K562 (cell line): ENCODE results near the gene ARF4. TPM values are rescaled to one million over a fixed set of nuclear protein-coding genes. Genes with fewer than 3 reads are reported as not detected.

ENCODE experiments used
- ATAC-seq: fragments of 200-7000 bp; cut with Tn5 transposase; 3 replicates; pipeline ENCODE4 v1.9.1; 2020; ENCODE audit warnings: moderate library complexity
- BruUV-seq: library from RNA; stranded (reverse); fragments of 400-500 nt; replicated peaks from 2 replicates; lab custom pipeline; 2021; lab: Mats Ljungman, UMichigan
- CTCF ChIA-PET: fragments of 300-600 bp; formaldehyde crosslinking; extraction: SDS; loops from one replicate; lab custom pipeline; 2021; ENCODE audit warnings: low intra/inter-chr PET ratio; lab: Yijun Ruan, JAX
- POLR2A ChIA-PET: fragments of 300-600, 350-650 bp; sonication (Branson Sonifier 250); formaldehyde crosslinking; extraction: SDS; loops from one replicate; lab custom pipeline; 2021; ENCODE audit warnings: antibody characterized with exemption, inconsistent platforms; lab: Yijun Ruan, JAX
- DNase-seq, 4 experiments: peaks; one replicate each; pipeline versions ENCODE4 v3.0.0 to v3.0.0-alpha.2; 2011 to 2018; ENCODE audit warnings: low spot score in 3 of 4, mixed read lengths in 3 of 4; ENCODE audit errors: extremely low read depth in 1 of 4
- FAIRE-seq: peaks from 2 replicates; lab custom pipeline; 2011; peaks lifted over from hg19 to GRCh38; lab: Jason Lieb, UNC
- H2AFZ ChIP-seq: 2 replicates; pipeline ENCODE4 v1.6.0; 2011; ENCODE audit warnings: low read depth, low read length, control low read depth, inconsistent platforms
- H3K27ac ChIP-seq: fragments of 200-600 bp; 3 replicates; pipeline ENCODE4 v1.8.0; 2011; ENCODE audit warnings: low read depth, mild to moderate bottlenecking, control low read depth, inconsistent platforms, low read length, moderate library complexity, mixed read lengths; ENCODE audit errors: extremely low read depth
- H3K27me3 ChIP-seq, 2 experiments: fragments of 300-600 bp in 1 of 2; 2 replicates in 1 of 2; 3 replicates in 1 of 2; pipeline versions ENCODE4 v1.6.0 to v1.8.0; 2011; ENCODE audit warnings: inconsistent platforms in 2 of 2, low read length in 2 of 2, mild to moderate bottlenecking in 1 of 2, mixed read lengths in 1 of 2, moderate library complexity in 1 of 2; ENCODE audit not compliant: control insufficient read depth in 2 of 2, insufficient read depth in 2 of 2
- H3K36me3 ChIP-seq: fragments of 300-600 bp; 3 replicates; pipeline ENCODE4 v1.8.0; 2011; ENCODE audit warnings: mild to moderate bottlenecking, low read length, inconsistent platforms; ENCODE audit not compliant: control insufficient read depth, insufficient read depth
- H3K4me1 ChIP-seq, 2 experiments: fragments of 200-600 bp in 1 of 2; replicated peaks in 1 of 2; 2 replicates in 1 of 2; 3 replicates in 1 of 2; pipeline versions ENCODE4 v1.5.1 to v1.8.0; 2011; ENCODE audit warnings: inconsistent platforms in 2 of 2, low read length in 2 of 2, mild to moderate bottlenecking in 1 of 2, mixed read lengths in 1 of 2, moderate library complexity in 1 of 2; ENCODE audit not compliant: control insufficient read depth in 2 of 2, insufficient read depth in 2 of 2
- H3K4me2 ChIP-seq: 2 replicates; pipeline ENCODE4 v1.6.1; 2011; ENCODE audit warnings: low read length, control low read depth, inconsistent platforms, mixed read lengths; ENCODE audit not compliant: insufficient read depth
- H3K4me3 ChIP-seq: fragments of 200-600 bp; sonication (generic), shearing (Covaris generic); 2 replicates; pipeline ENCODE4 v1.5.1; 2016; ENCODE audit warnings: control low read depth, inconsistent platforms
- H3K79me2 ChIP-seq: fragments of 200-600 bp; 3 replicates; pipeline ENCODE4 v1.8.0; 2011; ENCODE audit warnings: low read length, inconsistent platforms; ENCODE audit not compliant: control insufficient read depth, insufficient read depth
- H3K9ac ChIP-seq, 2 experiments: 2 replicates each; pipeline versions ENCODE4 v1.6.0 to v1.6.1; 2011; ENCODE audit warnings: low read depth in 2 of 2, low read length in 2 of 2, control low read depth in 1 of 2, inconsistent platforms in 1 of 2, mild to moderate bottlenecking in 1 of 2, mixed read lengths in 1 of 2; ENCODE audit not compliant: insufficient read depth in 1 of 2
- H3K9me1 ChIP-seq: one replicate; pipeline ENCODE4 v1.6.0; 2011; ENCODE audit warnings: inconsistent platforms, mild to moderate bottlenecking, low read length, moderate library complexity; ENCODE audit not compliant: control insufficient read depth, insufficient read depth
- H3K9me3 ChIP-seq: replicated peaks from 2 replicates; pipeline ENCODE4 v1.5.1; 2011; ENCODE audit warnings: low read depth, low read length, inconsistent platforms; ENCODE audit not compliant: control insufficient read depth, insufficient read depth
- H4K20me1 ChIP-seq: replicated peaks from 2 replicates; pipeline ENCODE4 v1.6.1; 2011; ENCODE audit warnings: low read length, inconsistent platforms, mixed read lengths; ENCODE audit not compliant: control insufficient read depth, insufficient read depth
- CHD4 ChIP-seq: fragments of 200-600 bp; sonication (generic); IDR thresholded peaks from 3 replicates; pipeline ENCODE4 v1.6.1; 2012; ENCODE audit warnings: low read depth, mild to moderate bottlenecking, mixed read lengths, low read length, inconsistent platforms; ENCODE audit not compliant: insufficient read depth, insufficient replicate concordance, poor library complexity, severe bottlenecking
- COPS2 ChIP-seq: fragments of 450-650 bp; conservative IDR thresholded peaks from 2 replicates; pipeline ENCODE4 v1.6.1; 2016; ENCODE audit warnings: mild to moderate bottlenecking, moderate library complexity
- ETS2 ChIP-seq: IDR thresholded peaks from 2 replicates; pipeline ENCODE4 v1.6.1; 2016; ENCODE audit warnings: borderline replicate concordance, missing genetic modification characterization, mild to moderate bottlenecking, moderate library complexity, missing compliant biosample characterization; ENCODE audit not compliant: poor library complexity, severe bottlenecking
- ETV5 ChIP-seq: sonication (generic); formaldehyde crosslinking; IDR thresholded peaks from 2 replicates; pipeline ENCODE4 v1.4.0; 2020; ENCODE audit warnings: low read depth, mild to moderate bottlenecking, missing genetic modification reagents
- SMAD2 ChIP-seq: fragments of 150-350 bp; IDR thresholded peaks from 2 replicates; pipeline ENCODE4 v1.6.1; 2014; ENCODE audit warnings: low read depth, mild to moderate bottlenecking, low read length
- SPI1 ChIP-seq: IDR thresholded peaks from 2 replicates; pipeline ENCODE4 v1.6.1; 2011; ENCODE audit warnings: low read depth, low read length, control low read depth, borderline replicate concordance
- SRSF7 ChIP-seq: fragments of 200-400 bp; formaldehyde crosslinking; optimal IDR thresholded peaks from 2 replicates; pipeline ENCODE3; 2017; ENCODE audit warnings: mild to moderate bottlenecking, low read depth, low read length
- ZNF41 ChIP-seq: fragments of 250-450 bp; sonication (Bioruptor Pico); conservative IDR thresholded peaks from 2 replicates; pipeline ENCODE4 v1.4.0; 2020; ENCODE audit warnings: mild to moderate bottlenecking
- WGBS: fragments of 100-300 bp; shearing (Covaris generic); methylation state at CpG from one replicate; pipeline ENCODE4 v1.1.6; 2016; ENCODE audit warnings: low coverage, mixed read lengths; ENCODE audit not compliant: insufficient coverage; ENCODE audit errors: missing lambda C conversion rate; 5-methylcytosine and 5-hydroxymethylcytosine counted together
- in situ Hi-C: fragments of 300-500 bp; cut with MboI; formaldehyde crosslinking; loops from 4 replicates; pipeline ENCODE4 v1.15.0; 2018; ENCODE audit warnings: inconsistent platforms, mixed read lengths
- intact Hi-C: fragments of 100-400 bp; cut with micrococcal nuclease; formaldehyde crosslinking; loops from 2 replicates; pipeline ENCODE4 v1.14.2; 2022
- polyA plus RNA-seq, 8 experiments: library from polyadenylated mRNA; depleted of rRNA in 4 of 8; stranded (reverse) in 5 of 8; unstranded in 3 of 8; fragments of >200 nt; fragmentation: Nextera tagmentation in 2 of 8; fragmentation: Illumina TruSeq in 1 of 8; extraction: Ambion mirVana in 2 of 8; extraction: Trizol in 1 of 8; gene quantifications; 2 replicates each; pipeline versions ENCODE4 v1.2.1 to v1.2.3, GENCODE V29; 2011 to 2014; ENCODE audit warnings: inconsistent platforms in 1 of 8, missing spikeins in 1 of 8
- total RNA-seq, 7 experiments: library from RNA; depleted of rRNA in 6 of 7; stranded (reverse); fragments of >200 nt in 6 of 7; fragmentation: Illumina TruSeq in 2 of 7; extraction: Trizol in 2 of 7; gene quantifications; 2 replicates each; pipeline versions ENCODE4 v1.2.1 to v1.2.3, GENCODE V29; 2011 to 2021; ENCODE audit warnings: low replicate concordance in 1 of 7
- TF ChIP-seq, protein P1 (sequence below): fragments of 450-650 bp; IDR thresholded peaks from 2 replicates; pipeline ENCODE4 v1.6.1; 2014; ENCODE audit warnings: low read depth, mild to moderate bottlenecking, moderate library complexity, borderline replicate concordance
- TF ChIP-seq, protein P2 (sequence below): sonication (generic); formaldehyde crosslinking; IDR thresholded peaks from 2 replicates; pipeline ENCODE4 v1.8.0; 2022; ENCODE audit warnings: mild to moderate bottlenecking, low read depth, missing genetic modification reagents
- TF ChIP-seq, protein P3 (sequence below): fragments of 450-650 bp; IDR thresholded peaks from 2 replicates; pipeline ENCODE4 v1.6.1; 2016; ENCODE audit warnings: missing biosample characterization, missing genetic modification characterization
- TF ChIP-seq, protein P4 (sequence below), 2 experiments: fragments of 250-450 bp in 1 of 2; fragments of 450-650 bp in 1 of 2; sonication (Bioruptor Pico) in 1 of 2; IDR thresholded peaks; 2 replicates each; pipeline versions ENCODE4 v1.6.1 to v1.8.0; 2016 to 2021; ENCODE audit warnings: mild to moderate bottlenecking in 2 of 2, moderate library complexity in 2 of 2, missing compliant biosample characterization in 1 of 2, missing genetic modification characterization in 1 of 2
- TF ChIP-seq, protein P5 (sequence below), 3 experiments: IDR thresholded peaks in 2 of 3; conservative IDR thresholded peaks in 1 of 3; 2 replicates each; pipeline ENCODE4 v1.5.1; 2011 to 2012; ENCODE audit warnings: low read length in 3 of 3, mild to moderate bottlenecking in 3 of 3, control low read depth in 2 of 3, improper control_type of control experiment in 1 of 3, inconsistent platforms in 1 of 3, low read depth in 1 of 3, mixed read lengths in 1 of 3, moderate library complexity in 1 of 3; ENCODE audit not compliant: insufficient read depth in 2 of 3

ARF4 gene
- total and polyA plus RNA-seq, 9 of the 15 experiments (the other 6 are each of a cell fraction or from before 2014, with no cell fraction given): 41.1 to 273 (median 83.8) TPM

DNA sequence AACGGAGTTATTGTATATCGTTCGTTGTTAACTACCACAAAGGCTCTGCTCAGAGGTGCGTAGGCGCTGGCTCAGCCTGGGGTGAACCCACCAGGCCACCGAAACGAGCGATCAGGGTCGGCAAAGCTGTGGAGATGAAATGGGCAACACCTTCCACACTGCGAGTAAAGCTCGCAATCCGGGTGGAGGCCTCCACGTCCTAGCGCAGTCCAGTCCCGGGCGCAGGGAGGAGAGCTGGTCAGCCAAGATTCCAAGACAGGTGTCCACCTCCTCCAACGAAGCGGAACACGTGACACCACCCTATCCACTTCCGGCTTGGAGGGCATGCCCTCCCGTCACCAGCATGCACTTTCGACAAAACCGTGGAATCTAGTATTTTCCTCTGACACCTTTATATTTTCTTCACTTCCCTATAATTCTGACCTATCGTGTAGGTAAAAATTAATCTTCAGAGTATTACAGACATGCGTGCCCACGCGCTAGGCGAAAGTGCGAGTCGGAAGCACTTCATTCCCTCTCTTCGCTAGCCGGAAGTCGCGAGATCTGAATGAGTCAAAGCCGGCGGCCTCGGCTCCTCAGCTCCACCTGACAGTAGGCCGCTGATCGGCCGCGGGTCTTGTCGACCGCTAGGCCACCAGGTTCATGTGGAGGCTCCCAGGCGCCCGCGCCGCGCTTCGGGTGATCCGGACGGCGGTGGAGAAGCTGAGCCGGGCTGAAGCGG, 41.2 kb downstream of the ARF4 start, which contains the start of gene PDE12:
Gene PDE12 (plus strand): TSS at position 537 of the 721 bp plus-strand sequence. CDS start 106 bp downstream, at position 643.
- Histone ChIP-seq H3K9ac (peak within 1 kb of the TSS; percentile 91 to 98), H3K4me1 (peaks cover 10 to 26% of the 10 kb centered on the region in 2 experiments; a peak in 4 of 5 replicates), H3K4me2 (peak within 1 kb of the TSS; percentile 94), H4K20me1 (0 out of 2 replicates have a peak, but pooled peaks cover 6% of the 10 kb centered on the region), H3K27ac (peak within 1 kb of the TSS; percentile 99), H2AFZ (peak within 1 kb of the TSS; percentile 100), H3K4me3 (peak within 1 kb of the TSS; percentile 70), H3K9me1 (no peaks in the 10 kb centered on the region), H3K9me3 (peaks cover 6% of the 10 kb centered on the region), H3K79me2 (peaks cover 43% of the 10 kb centered on the region), H3K27me3 (no peaks in the 10 kb centered on the region), H3K36me3 (peaks cover 17% of the 10 kb centered on the region)
- no TSS peak for BruUV-seq
- ATAC-seq (peak; percentile 91), DNase-seq (peak; percentile 65 to 89 (median 70)), FAIRE-seq (peak; percentile 92)
- in situ Hi-C loops (no loop called here), intact Hi-C loops (loop anchor here (2.0 kb wide), 1 partner anchor 41 kb away; the partner anchor contains the start of gene ARF4)
- ChIA-PET CTCF (no interaction called here), POLR2A (interaction anchor here (1.1 to 2.0 kb wide), 4 partner anchors 10 to 607 kb away, joined by 3 to 7 read pairs (median 3); partner anchors contain the start of gene ARF4)
- 21% methylated on average over 45 of the region's 54 CpGs for WGBS
- TF ChIP-seq CHD4 (no peak), ETV5 (CRISPR knock-in tag) (peak; percentile 97), ZNF41 (CRISPR knock-in tag) (no peak; the same call in 1 of the 2 replicates), ETS2 (tag) (no peak), COPS2 (no peak), SMAD2 (no peak), SRSF7 (no peak), SPI1 (no peak)
- TF ChIP-seq, protein P1, sequence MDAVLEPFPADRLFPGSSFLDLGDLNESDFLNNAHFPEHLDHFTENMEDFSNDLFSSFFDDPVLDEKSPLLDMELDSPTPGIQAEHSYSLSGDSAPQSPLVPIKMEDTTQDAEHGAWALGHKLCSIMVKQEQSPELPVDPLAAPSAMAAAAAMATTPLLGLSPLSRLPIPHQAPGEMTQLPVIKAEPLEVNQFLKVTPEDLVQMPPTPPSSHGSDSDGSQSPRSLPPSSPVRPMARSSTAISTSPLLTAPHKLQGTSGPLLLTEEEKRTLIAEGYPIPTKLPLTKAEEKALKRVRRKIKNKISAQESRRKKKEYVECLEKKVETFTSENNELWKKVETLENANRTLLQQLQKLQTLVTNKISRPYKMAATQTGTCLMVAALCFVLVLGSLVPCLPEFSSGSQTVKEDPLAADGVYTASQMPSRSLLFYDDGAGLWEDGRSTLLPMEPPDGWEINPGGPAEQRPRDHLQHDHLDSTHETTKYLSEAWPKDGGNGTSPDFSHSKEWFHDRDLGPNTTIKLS: peak; percentile 84
- TF ChIP-seq, protein P2, sequence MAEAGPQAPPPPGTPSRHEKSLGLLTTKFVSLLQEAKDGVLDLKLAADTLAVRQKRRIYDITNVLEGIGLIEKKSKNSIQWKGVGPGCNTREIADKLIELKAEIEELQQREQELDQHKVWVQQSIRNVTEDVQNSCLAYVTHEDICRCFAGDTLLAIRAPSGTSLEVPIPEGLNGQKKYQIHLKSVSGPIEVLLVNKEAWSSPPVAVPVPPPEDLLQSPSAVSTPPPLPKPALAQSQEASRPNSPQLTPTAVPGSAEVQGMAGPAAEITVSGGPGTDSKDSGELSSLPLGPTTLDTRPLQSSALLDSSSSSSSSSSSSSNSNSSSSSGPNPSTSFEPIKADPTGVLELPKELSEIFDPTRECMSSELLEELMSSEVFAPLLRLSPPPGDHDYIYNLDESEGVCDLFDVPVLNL (CRISPR knock-in tag): 0 out of 2 replicates have a peak, but pooled peaks have one; percentile 65
- TF ChIP-seq, protein P3, sequence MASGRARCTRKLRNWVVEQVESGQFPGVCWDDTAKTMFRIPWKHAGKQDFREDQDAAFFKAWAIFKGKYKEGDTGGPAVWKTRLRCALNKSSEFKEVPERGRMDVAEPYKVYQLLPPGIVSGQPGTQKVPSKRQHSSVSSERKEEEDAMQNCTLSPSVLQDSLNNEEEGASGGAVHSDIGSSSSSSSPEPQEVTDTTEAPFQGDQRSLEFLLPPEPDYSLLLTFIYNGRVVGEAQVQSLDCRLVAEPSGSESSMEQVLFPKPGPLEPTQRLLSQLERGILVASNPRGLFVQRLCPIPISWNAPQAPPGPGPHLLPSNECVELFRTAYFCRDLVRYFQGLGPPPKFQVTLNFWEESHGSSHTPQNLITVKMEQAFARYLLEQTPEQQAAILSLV: peak; percentile 52; the same call in 1 of the 2 replicates
- TF ChIP-seq, protein P4, sequence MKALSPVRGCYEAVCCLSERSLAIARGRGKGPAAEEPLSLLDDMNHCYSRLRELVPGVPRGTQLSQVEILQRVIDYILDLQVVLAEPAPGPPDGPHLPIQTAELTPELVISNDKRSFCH (CRISPR knock-in tag; IDR thresholded peaks at IDR 0.05): no peak
- TF ChIP-seq, protein P4 (tag; IDR thresholded peaks at IDR 0.05): peak; percentile 92
- TF ChIP-seq, protein P5, sequence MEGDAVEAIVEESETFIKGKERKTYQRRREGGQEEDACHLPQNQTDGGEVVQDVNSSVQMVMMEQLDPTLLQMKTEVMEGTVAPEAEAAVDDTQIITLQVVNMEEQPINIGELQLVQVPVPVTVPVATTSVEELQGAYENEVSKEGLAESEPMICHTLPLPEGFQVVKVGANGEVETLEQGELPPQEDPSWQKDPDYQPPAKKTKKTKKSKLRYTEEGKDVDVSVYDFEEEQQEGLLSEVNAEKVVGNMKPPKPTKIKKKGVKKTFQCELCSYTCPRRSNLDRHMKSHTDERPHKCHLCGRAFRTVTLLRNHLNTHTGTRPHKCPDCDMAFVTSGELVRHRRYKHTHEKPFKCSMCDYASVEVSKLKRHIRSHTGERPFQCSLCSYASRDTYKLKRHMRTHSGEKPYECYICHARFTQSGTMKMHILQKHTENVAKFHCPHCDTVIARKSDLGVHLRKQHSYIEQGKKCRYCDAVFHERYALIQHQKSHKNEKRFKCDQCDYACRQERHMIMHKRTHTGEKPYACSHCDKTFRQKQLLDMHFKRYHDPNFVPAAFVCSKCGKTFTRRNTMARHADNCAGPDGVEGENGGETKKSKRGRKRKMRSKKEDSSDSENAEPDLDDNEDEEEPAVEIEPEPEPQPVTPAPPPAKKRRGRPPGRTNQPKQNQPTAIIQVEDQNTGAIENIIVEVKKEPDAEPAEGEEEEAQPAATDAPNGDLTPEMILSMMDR (IDR thresholded peaks at IDR 0.05 in 2 of 3, conservative IDR thresholded peaks at IDR 0.05 in 1 of 3; ENCODE audit: insufficient read depth in 2 of 3, low read depth in 1 of 3, low read length in 3 of 3): no peak
